22Rv1 (cell line): ENCODE data around the gene ENPP3.

ENCODE experiments used
- H3K27ac ChIP-seq: fragments of 450-650 bp; 2 replicates; pipeline ENCODE4 v1.5.1; 2017
- ZFX ChIP-seq: fragments of 450-650 bp; IDR thresholded peaks from 2 replicates; pipeline ENCODE4 v1.6.1; 2017; ENCODE audit warnings: antibody characterized with exemption, borderline replicate concordance
- TF ChIP-seq, protein P1 (sequence below): fragments of 450-650 bp; IDR thresholded peaks from 2 replicates; pipeline ENCODE4 v1.5.1; 2017; ENCODE audit warnings: mild to moderate bottlenecking

The ENPP3 gene

GRCh38 chr6:131724114-131724513 lies 87.0 kb downstream of the ENPP3 start:
- TF ChIP-seq, protein P1, sequence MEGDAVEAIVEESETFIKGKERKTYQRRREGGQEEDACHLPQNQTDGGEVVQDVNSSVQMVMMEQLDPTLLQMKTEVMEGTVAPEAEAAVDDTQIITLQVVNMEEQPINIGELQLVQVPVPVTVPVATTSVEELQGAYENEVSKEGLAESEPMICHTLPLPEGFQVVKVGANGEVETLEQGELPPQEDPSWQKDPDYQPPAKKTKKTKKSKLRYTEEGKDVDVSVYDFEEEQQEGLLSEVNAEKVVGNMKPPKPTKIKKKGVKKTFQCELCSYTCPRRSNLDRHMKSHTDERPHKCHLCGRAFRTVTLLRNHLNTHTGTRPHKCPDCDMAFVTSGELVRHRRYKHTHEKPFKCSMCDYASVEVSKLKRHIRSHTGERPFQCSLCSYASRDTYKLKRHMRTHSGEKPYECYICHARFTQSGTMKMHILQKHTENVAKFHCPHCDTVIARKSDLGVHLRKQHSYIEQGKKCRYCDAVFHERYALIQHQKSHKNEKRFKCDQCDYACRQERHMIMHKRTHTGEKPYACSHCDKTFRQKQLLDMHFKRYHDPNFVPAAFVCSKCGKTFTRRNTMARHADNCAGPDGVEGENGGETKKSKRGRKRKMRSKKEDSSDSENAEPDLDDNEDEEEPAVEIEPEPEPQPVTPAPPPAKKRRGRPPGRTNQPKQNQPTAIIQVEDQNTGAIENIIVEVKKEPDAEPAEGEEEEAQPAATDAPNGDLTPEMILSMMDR, result no peak
- no peak for TF ChIP-seq ZFX
- H3K27ac ChIP-seq, result no peak overlapping the region

DNA sequence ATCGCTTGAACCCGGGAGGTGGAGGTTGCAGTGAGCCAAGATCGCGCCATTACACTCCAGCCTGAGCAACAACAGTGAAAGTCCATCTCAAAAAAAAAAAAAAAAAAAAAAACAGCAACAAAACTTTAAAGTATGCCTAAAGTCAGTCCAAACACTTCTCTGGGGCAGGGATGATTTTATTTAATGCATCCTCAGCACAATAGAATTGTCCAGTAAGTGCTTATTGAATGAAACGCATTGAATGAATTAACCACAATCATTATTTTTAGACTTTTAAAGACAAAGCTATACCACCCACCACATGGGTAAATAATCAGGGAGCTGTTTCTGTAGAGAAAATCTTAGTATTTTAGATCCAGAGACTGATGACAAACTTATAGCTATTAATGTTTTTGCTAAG lies 90.4 kb downstream of the ENPP3 start:
- TF ChIP-seq, protein P1, result no peak
- TF ChIP-seq ZFX, result no peak
- H3K27ac ChIP-seq, result no peak overlapping the region

DNA sequence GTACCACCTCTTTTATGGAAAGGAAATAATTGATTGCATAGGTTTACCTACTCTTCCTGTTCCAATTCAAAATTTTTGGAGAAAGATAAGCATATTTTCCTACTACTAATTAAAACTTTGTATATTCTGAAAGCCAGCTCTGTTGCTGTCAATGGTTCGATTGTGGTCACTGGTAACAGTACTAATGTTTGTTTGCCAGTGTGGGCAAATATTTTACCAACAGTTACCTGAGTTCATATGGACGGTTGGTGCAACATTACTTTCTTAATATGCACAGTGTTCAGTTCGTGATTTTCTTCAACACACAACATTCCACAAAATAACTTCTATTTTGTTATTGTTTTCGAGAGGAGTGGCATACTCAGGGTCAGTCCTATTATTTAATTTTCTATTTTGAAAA lies 90.8 kb downstream of the ENPP3 start:
- no peak overlapping the region for H3K27ac ChIP-seq
- TF ChIP-seq ZFX, result no peak
- TF ChIP-seq, protein P1, result no peak

DNA sequence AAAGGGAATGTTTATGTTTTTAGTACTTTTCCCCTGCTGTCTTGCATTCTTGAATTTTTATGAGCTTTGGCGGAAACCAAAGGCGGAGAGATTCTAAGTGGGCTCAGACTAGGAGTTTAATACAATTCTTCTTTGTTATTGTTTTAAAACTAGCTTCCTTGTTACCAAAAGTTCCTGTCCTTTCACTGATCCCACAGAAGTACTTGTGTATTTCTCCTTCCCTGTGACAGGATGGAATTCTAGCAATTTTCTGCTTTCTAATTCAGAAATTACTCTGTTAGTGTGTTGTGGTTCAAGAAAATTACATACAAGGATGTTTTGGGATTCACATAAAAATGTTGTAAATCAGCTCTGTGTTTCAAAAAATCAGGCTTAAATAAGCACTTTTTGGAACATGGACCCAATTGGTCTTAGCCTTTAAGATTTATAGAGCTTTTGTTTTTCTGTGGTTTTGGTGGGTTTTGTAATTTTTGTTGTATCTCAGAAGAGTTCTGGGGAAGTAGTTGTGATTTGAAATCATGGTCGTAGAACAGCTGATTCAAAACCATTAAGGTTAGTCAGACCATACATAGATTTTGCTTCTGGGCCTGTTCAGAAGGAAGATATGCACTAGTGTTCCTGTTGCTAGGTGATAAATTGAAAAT lies 91.3 kb downstream of the ENPP3 start:
- no peak overlapping the region for H3K27ac ChIP-seq
- TF ChIP-seq, protein P1, result no peak
- no peak for TF ChIP-seq ZFX

- no peak overlapping the region for H3K27ac ChIP-seq
- TF ChIP-seq, protein P1, result no peak
- TF ChIP-seq ZFX, result no peak
Measured at GRCh38 chr6:131729550-131729949, 92.4 kb downstream of the ENPP3 start.

GRCh38 chr6:131730264-131730663 lies 93.2 kb downstream of the ENPP3 start:
- H3K27ac ChIP-seq, result no peak overlapping the region
- no peak for TF ChIP-seq ZFX
- TF ChIP-seq, protein P1, result no peak

DNA sequence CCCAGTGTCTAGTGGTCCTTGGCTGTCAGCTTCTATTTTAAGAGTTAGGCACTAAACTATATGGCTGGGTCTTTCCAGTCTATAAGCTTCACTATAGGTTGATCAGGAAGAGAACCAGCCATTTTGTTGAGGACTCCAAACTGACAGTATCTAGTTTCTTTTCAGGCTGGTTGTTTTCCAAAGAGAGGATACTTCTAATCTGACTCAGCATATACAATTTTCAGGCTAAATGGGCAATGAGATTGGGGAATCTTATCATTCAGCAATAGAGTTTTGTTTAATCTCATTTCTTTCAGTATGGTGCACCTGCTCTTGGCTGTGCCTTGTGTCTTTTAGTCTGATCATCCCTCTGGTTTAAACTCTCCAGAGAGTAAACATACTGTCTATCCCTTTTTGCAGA lies 94.1 kb downstream of the ENPP3 start:
- no peak overlapping the region for H3K27ac ChIP-seq
- TF ChIP-seq ZFX, result no peak
- TF ChIP-seq, protein P1, result no peak
